ENCODE data around the gene RFFL. TPM values are rescaled to one million over a fixed set of nuclear protein-coding genes. Genes with fewer than 3 reads are reported as not detected.

RFFL gene
- total and polyA plus RNA-seq, 2 of the 4 experiments (the other 2 are of a cell fraction): 11.6 to 19.2 TPM

- H4K91ac ChIP-seq (ENCODE audit: insufficient read depth, low read depth, low read length): no peak overlapping the region
- H3K79me1 ChIP-seq (ENCODE audit: low read depth in 1 of 2, low read length in 2 of 2): no peaks in the 10 kb centered on the region; a peak in 1 of 4 replicates
- no peak overlapping the region for H2BK15ac ChIP-seq (ENCODE audit: low read depth, low read length)
- no peak overlapping the region for H4K8ac ChIP-seq (ENCODE audit: low read depth in 2 of 2, low read length in 2 of 2)
- no peak overlapping the region for H2BK20ac ChIP-seq (ENCODE audit: low read depth, low read length)
- H3K36me3 ChIP-seq (ENCODE audit: control insufficient read depth, insufficient read depth, low read length): peaks cover 30% of the 10 kb centered on the region
- H2AK9ac ChIP-seq (replicated peaks; ENCODE audit: low read depth, low read length, poor library complexity): no peak overlapping the region
- H2BK5ac ChIP-seq (ENCODE audit: low read depth, low read length, poor library complexity, severe bottlenecking): no peak overlapping the region
- no peaks in the 10 kb centered on the region; the same call in 1 of the 2 replicates for H3K9me1 ChIP-seq (ENCODE audit: insufficient read depth, low read length)
- H3K4me3 ChIP-seq (ENCODE audit: insufficient read depth, low read depth, low read length): no peak overlapping the region
- no peak overlapping the region for H2AK5ac ChIP-seq (ENCODE audit: low read depth, low read length)
- intact Hi-C loops (cut with micrococcal nuclease) (no loop called here), dilution Hi-C loops (cut with HindIII; ENCODE audit: low sequenced_read_pairs, unreplicated experiment) (no loop called here), in situ Hi-C loops (cut with MboI; ENCODE audit: low sequenced_read_pairs) (loop anchor here (25.0 kb wide), 2 partner anchors 463 to 838 kb away; partner anchors contain the start of genes CCL2 and CCL7)
- ChIA-PET POLR2A (ENCODE audit: unreplicated experiment) (no interaction called here), CTCF (no interaction called here)
- H2AFZ ChIP-seq (replicated peaks; ENCODE audit: low read length, poor library complexity): no peak overlapping the region
- no peaks in the 10 kb centered on the region for H3K4me1 ChIP-seq (ENCODE audit: control insufficient read depth, insufficient read depth, low read length)
- no peaks in the 10 kb centered on the region for H4K20me1 ChIP-seq (ENCODE audit: insufficient read depth, low read length)
- no peak overlapping the region for H3K4ac ChIP-seq (ENCODE audit: low read depth, low read length)
- no peak overlapping the region for H2BK120ac ChIP-seq (ENCODE audit: low read depth, low read length)
- H3K18ac ChIP-seq (ENCODE audit: low read depth, low read length): no peak overlapping the region
- no peak overlapping the region for H3K9ac ChIP-seq (ENCODE audit: low read depth, low read length)
- TF ChIP-seq ELK1 (IDR thresholded peaks at IDR 0.05; ENCODE audit: borderline replicate concordance, low read depth, low read length) (no peak), CHD1 (IDR thresholded peaks at IDR 0.05; ENCODE audit: low read depth, low read length) (no peak), RFX5 (IDR thresholded peaks at IDR 0.05; ENCODE audit: low read depth, low read length) (no peak), CTCF (conservative IDR thresholded peaks at IDR 0.05; ENCODE audit: low read depth, low read length) (no peak)
- no peaks in the 10 kb centered on the region for H3K9me3 ChIP-seq (ENCODE audit: control insufficient read depth, insufficient read depth, low read length)
- H3K14ac ChIP-seq (replicated peaks; ENCODE audit: low read depth, low read length): no peak overlapping the region
- BruUV-seq (replicated peaks): no TSS peak
- ATAC-seq (ENCODE audit: low read depth) (no peak), DNase-seq (no peak)
- no peak overlapping the region for H4K5ac ChIP-seq (ENCODE audit: low read depth, low read length)
- H3K56ac ChIP-seq (ENCODE audit: extremely low read depth, insufficient read depth, low read length): no peak overlapping the region
- no peak overlapping the region for H3K4me2 ChIP-seq (ENCODE audit: low read depth, low read length)
- H3K27ac ChIP-seq (ENCODE audit: insufficient read depth, low read length): no peak overlapping the region
- no peak overlapping the region for H3K23ac ChIP-seq (ENCODE audit: low read depth, low read length)
- H3K27me3 ChIP-seq (ENCODE audit: control insufficient read depth, insufficient read depth, low read length): no peaks in the 10 kb centered on the region
- 100% methylated on average over 1 of the region's 3 CpGs; no CpG with 5 or more reads in 1 of the 2 experiments for WGBS, 2 experiments (ENCODE audit: extremely low coverage in 2 of 2, insufficient read length in 1 of 2)
Measured at GRCh38 chr17:35099908-35100307, 36.4 kb upstream of the RFFL start.
